Measurements from ENCODE around the gene AFF3. TPM values are rescaled to one million over a fixed set of nuclear protein-coding genes. Genes with fewer than 3 reads are reported as not detected.
"Not testable (repeated sequence)": the region's sequence is repeated elsewhere in the genome, so short reads cannot be mapped to it uniquely, and the experiment has no call there.

Gene AFF3
- total RNA-seq, 3 donors from 2014 or later = 2.1 to 2.6 (median 2.2) TPM

- no peaks in the 10 kb centered on the region for H3K4me1 Mint-ChIP-seq (ENCODE audit: low read depth)
- no peak for DNase-seq
- peaks cover 21% of the 10 kb centered on the region for H3K27me3 Mint-ChIP-seq (ENCODE audit: low read depth)
- no peaks in the 10 kb centered on the region for H3K36me3 Mint-ChIP-seq (ENCODE audit: insufficient read depth)
- no peaks in the 10 kb centered on the region for H3K9me3 Mint-ChIP-seq
- H3K4me3 Mint-ChIP-seq = no peak overlapping the region
- ATAC-seq = no peak
Measured at GRCh38 chr2:99520813-99521212, 621.6 kb downstream of the AFF3 start.

- Mint-ChIP-seq H3K9me3 (no peaks in the 10 kb centered on the region), H3K4me3 (no peak overlapping the region), H3K27me3 (ENCODE audit: low read depth) (peaks cover 21% of the 10 kb centered on the region), H3K36me3 (ENCODE audit: insufficient read depth) (no peaks in the 10 kb centered on the region), H3K4me1 (ENCODE audit: low read depth) (no peaks in the 10 kb centered on the region)
- ATAC-seq (no peak), DNase-seq (no peak)
Measured at GRCh38 chr2:99520195-99520594, 622.2 kb downstream of the AFF3 start.

DNA sequence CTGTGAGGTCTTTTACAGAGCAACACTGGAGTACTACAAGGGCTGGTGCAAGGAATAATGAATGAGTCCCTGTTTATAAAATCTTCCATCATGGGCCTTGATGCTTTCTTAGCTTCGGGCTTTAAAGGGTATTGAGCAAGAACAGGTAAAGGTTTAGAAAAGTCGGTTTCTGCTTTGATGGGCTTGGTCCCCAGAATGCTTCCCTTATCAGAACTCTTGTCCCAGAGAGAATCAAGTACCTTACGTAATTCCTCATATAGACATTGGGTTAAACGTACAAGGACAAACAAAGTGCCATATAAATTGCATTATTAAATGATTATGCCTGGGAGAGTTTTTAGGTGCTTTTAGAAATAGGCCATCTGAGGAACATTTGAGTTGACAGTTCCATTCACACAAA lies 628.0 kb downstream of the AFF3 start:
- H3K36me3 Mint-ChIP-seq (ENCODE audit: insufficient read depth) = no peaks in the 10 kb centered on the region
- H3K9me3 Mint-ChIP-seq = no peaks in the 10 kb centered on the region
- no peak for ATAC-seq
- H3K4me3 Mint-ChIP-seq = no peak overlapping the region
- no peak for DNase-seq
- no peaks in the 10 kb centered on the region for H3K4me1 Mint-ChIP-seq (ENCODE audit: low read depth)
- H3K27me3 Mint-ChIP-seq (ENCODE audit: low read depth) = peaks cover 11% of the 10 kb centered on the region

- H3K4me1 Mint-ChIP-seq (ENCODE audit: low read depth) = no peaks in the 10 kb centered on the region
- DNase-seq (no peak), ATAC-seq (no peak)
- H3K4me3 Mint-ChIP-seq = no peak overlapping the region
- no peaks in the 10 kb centered on the region for H3K9me3 Mint-ChIP-seq
- peaks cover 7% of the 10 kb centered on the region for H3K27me3 Mint-ChIP-seq (ENCODE audit: low read depth)
- H3K36me3 Mint-ChIP-seq (ENCODE audit: insufficient read depth) = no peaks in the 10 kb centered on the region
Measured at GRCh38 chr2:99512181-99512591, 630.2 kb downstream of the AFF3 start.

DNA sequence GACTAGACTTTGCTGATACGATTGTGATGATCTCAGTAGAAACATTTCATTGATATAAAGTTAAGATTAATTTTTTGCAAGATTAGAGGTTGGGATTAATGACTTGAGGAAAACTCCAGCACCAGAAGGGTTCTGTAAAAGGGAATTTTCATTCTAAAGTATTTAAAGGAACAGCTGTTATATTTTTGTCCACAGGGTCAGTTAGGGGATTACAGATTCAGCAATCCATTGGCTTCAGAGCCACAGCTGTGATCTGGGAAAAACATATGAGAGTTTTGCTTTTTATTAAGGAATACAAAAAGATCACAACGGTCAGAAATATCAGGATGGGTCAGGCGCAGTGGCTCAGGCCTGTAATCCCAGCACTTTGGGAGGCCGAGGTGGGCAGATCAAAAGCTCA lies 633.0 kb downstream of the AFF3 start:
- no peaks in the 10 kb centered on the region for H3K36me3 Mint-ChIP-seq (ENCODE audit: insufficient read depth)
- no peaks in the 10 kb centered on the region for H3K9me3 Mint-ChIP-seq
- DNase-seq = no peak
- H3K4me3 Mint-ChIP-seq = no peak overlapping the region
- no peaks in the 10 kb centered on the region for H3K27me3 Mint-ChIP-seq (ENCODE audit: low read depth)
- peaks cover 12% of the 10 kb centered on the region for H3K4me1 Mint-ChIP-seq (ENCODE audit: low read depth)
- ATAC-seq = no peak

DNA sequence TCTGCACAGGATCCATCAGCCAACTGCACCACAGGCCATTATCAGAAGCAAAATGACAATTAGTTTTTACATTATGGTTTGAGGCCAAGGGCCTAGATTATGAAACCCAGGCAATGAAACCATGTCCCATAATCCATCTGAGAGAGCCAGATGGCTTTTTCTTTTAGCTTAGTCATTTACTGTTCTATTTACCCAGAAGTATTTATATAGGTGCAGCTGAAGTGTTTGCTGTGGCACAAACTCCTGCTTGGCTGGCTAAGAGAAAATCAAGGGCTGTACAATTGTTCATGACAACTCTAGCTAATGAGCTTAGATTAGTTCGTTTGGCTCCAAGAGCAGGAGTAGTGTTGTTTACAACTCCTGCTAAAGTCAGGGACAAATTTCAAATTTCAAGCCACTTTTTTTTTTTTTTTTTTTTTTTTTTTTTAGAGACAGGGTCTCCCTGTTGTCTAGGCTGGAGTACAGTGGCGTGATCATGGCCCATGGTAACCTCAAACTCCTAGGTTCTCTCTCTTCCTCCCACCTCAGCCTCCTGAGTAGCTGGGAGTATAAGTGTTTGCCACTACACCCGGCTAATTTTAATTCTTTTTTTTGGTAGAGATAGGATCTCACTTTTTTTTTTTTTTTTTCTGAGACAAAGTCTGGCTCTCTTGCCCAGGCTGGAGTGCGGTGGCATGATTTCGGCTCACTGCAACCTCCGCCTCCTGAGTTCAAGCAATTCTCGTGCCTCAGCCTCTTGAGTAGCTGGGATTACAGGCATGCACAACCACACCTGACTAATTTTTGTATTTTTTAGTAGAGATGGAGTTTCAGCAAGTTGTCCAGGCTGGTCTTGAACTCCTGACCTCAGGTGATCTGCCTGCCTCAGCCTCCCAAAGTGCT lies 634.2 kb downstream of the AFF3 start:
- no peak for ATAC-seq
- Mint-ChIP-seq H3K4me1 (ENCODE audit: low read depth) (peaks cover 19% of the 10 kb centered on the region), H3K9me3 (no peaks in the 10 kb centered on the region), H3K27me3 (ENCODE audit: low read depth) (no peaks in the 10 kb centered on the region), H3K4me3 (no peak overlapping the region), H3K36me3 (ENCODE audit: insufficient read depth) (no peaks in the 10 kb centered on the region)
- no peak for DNase-seq

GRCh38 chr2:99504844-99505584 lies 637.4 kb downstream of the AFF3 start:
- H3K9me3 Mint-ChIP-seq = no peaks in the 10 kb centered on the region
- peaks cover 19% of the 10 kb centered on the region for H3K4me1 Mint-ChIP-seq (ENCODE audit: low read depth)
- ATAC-seq (peak in 1 of 2 donors; percentile 61), DNase-seq (no peak)
- H3K27me3 Mint-ChIP-seq (ENCODE audit: low read depth) = peaks cover 2% of the 10 kb centered on the region
- no peaks in the 10 kb centered on the region for H3K36me3 Mint-ChIP-seq (ENCODE audit: insufficient read depth)
- no peak overlapping the region for H3K4me3 Mint-ChIP-seq

DNA sequence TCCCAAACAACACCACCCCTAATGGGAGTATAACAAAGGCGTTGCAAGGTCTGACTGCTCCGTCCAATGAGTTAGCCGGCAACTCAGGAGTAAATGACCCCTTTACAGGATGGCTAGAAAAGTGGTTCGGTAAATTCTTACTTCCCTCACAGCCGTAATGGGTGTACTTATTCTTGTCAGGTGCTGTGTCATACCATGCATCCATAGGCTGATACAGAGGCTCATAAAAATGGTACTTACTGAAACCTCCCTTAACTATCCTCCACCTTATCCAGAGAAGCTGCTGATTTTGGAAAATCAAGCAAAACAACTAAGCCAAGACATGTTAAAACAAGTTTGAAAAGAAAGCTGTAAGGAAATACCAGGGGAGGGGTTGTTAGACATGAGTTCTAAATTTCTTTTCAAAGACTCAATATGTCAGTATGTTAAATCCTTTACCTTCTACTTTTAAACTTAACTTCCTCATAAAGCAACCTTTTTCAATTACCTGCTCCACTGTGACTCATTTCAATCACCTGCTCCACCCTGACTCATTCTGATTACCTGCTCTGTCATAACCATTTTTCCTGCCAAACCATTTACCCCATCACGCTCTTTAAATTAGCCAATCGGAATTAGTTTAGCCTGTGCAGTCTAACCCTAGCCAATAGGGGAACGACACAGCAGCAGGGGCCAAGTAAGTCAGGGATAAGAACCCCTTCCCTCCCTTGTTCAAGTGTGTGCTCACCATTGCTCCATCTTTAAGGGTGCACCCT lies 638.6 kb downstream of the AFF3 start:
- Mint-ChIP-seq H3K4me1 (ENCODE audit: low read depth) (peaks cover 19% of the 10 kb centered on the region), H3K27me3 (ENCODE audit: low read depth) (peaks cover 12% of the 10 kb centered on the region)
- not testable (repeated sequence) for ATAC-seq; H3K4me3 Mint-ChIP-seq; H3K9me3 Mint-ChIP-seq; H3K36me3 Mint-ChIP-seq (ENCODE audit: insufficient read depth); DNase-seq

DNA sequence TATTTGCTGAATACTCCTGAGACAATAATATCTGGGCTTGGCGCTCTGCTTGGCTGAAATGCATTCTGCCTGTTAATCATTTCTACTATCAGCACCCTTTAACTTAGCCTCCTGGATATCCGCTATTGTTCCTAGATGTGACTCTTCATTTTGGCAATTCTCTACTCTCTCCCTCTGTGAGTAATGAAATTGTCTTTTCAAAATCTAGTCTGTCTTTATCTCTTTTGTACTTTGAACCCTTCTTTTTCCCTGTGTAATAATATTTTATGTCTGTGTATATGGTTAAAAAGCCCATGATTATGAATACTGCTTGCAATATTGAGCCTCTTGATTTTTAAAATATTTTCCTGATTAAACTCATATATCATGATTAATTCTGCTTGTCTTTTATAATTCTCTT lies 646.4 kb downstream of the AFF3 start:
- Mint-ChIP-seq H3K4me1 (ENCODE audit: low read depth) (peaks cover 2% of the 10 kb centered on the region), H3K36me3 (ENCODE audit: insufficient read depth) (no peaks in the 10 kb centered on the region), H3K9me3 (no peaks in the 10 kb centered on the region), H3K4me3 (no peak overlapping the region), H3K27me3 (ENCODE audit: low read depth) (peaks cover 30% of the 10 kb centered on the region)
- DNase-seq (no peak), ATAC-seq (no peak)

Other genes with a start within 250 kb of the AFF3 start
- under 1 TPM; 0.03 to 0.25 (median 0.05) TPM for gene LONRF2, start 179.9 kb upstream of the AFF3 start, total RNA-seq